Inflammatory macrophage (primary cell): ENCODE measurements around the gene SCN5A.

ENCODE experiments used
- DNase-seq, 2 donors: peaks; one replicate each; pipeline ENCODE4 v3.0.0-alpha.2; 2020 to 2022

SCN5A gene

GRCh38 chr3:38556640-38557358, 92.7 kb downstream of the SCN5A start:
- no peak for DNase-seq

GRCh38 chr3:38555926-38556325, 93.6 kb downstream of the SCN5A start:
- no peak for DNase-seq

- DNase-seq: no peak
Observed at GRCh38 chr3:38555149-38555840, 94.2 kb downstream of the SCN5A start.

GRCh38 chr3:38554127-38554827, 95.2 kb downstream of the SCN5A start:
- no peak for DNase-seq

- DNase-seq: no peak
Observed at GRCh38 chr3:38553071-38553470, 96.4 kb downstream of the SCN5A start.

- DNase-seq: no peak
Observed at GRCh38 chr3:38552364-38552763, 97.1 kb downstream of the SCN5A start.

- DNase-seq: no peak
Observed at GRCh38 chr3:38551026-38551832, 98.3 kb downstream of the SCN5A start.

- DNase-seq: no peak
Observed at GRCh38 chr3:38549957-38550840, 99.3 kb downstream of the SCN5A start.

GRCh38 chr3:38549486-38549885, 100.0 kb downstream of the SCN5A start:
- no peak for DNase-seq

- no peak for DNase-seq
Observed at GRCh38 chr3:38549082-38549481, 100.4 kb downstream of the SCN5A start.

- DNase-seq: no peak
Observed at GRCh38 chr3:38548154-38548931, 101.1 kb downstream of the SCN5A start.

GRCh38 chr3:38545983-38546382, 103.5 kb downstream of the SCN5A start:
- no peak for DNase-seq

GRCh38 chr3:38545550-38545949, 103.9 kb downstream of the SCN5A start:
- DNase-seq: no peak

GRCh38 chr3:38544926-38545325, 104.6 kb downstream of the SCN5A start:
- DNase-seq: no peak

- no peak for DNase-seq
Observed at GRCh38 chr3:38543586-38543985, 105.9 kb downstream of the SCN5A start.

- no peak for DNase-seq
Observed at GRCh38 chr3:38542401-38543298, 106.8 kb downstream of the SCN5A start.

GRCh38 chr3:38541806-38542205, 107.7 kb downstream of the SCN5A start:
- no peak for DNase-seq

GRCh38 chr3:38538773-38539353, 110.6 kb downstream of the SCN5A start:
- DNase-seq: no peak

GRCh38 chr3:38536671-38537070, 112.8 kb downstream of the SCN5A start:
- DNase-seq: no peak

GRCh38 chr3:38534604-38535003, 114.9 kb downstream of the SCN5A start:
- DNase-seq: no peak
